ENCODE data around the gene ITPR2.

GRCh38 chr12:26750531-26751175 is 82.3 kb downstream of the ITPR2 start:
- TF ChIP-seq CTCF (conservative IDR thresholded peaks at IDR 0.05; ENCODE audit: low read length) (no peak), EZH2phosphoT487 (IDR thresholded peaks at IDR 0.05; ENCODE audit: borderline replicate concordance) (no peak)

Measured in Loucy (cell line).